NCI-H748 (cell line): Measurements from ENCODE around the gene IER5L.

Experiments used
- DNase-seq: peaks from one replicate; lab custom pipeline; 2025; ENCODE audit not compliant: unreplicated experiment; lab: John Stamatoyannopoulos, UW

IER5L gene

GRCh38 chr9:129182122-129182521 lies 4.1 kb upstream of the IER5L start:
- DNase-seq, result no peak

GRCh38 chr9:129181246-129181645 lies 3.2 kb upstream of the IER5L start:
- no peak for DNase-seq

- DNase-seq, result peak; percentile 48
Measured at GRCh38 chr9:129178568-129179382, 714 bp upstream of the IER5L start.

- DNase-seq, result peak; percentile 72
Measured at GRCh38 chr9:129177443-129177790, 644 bp downstream of the IER5L start.

GRCh38 chr9:129176701-129177442 lies 1.2 kb downstream of the IER5L start:
- peak; percentile 72 for DNase-seq

GRCh38 chr9:129175825-129176633 lies 2.0 kb downstream of the IER5L start:
- peak; percentile 89 for DNase-seq

- no peak for DNase-seq
Measured at GRCh38 chr9:129175515-129175824, 2.6 kb downstream of the IER5L start.

- DNase-seq, result peak; percentile 71
Measured at GRCh38 chr9:129174724-129175514, 3.1 kb downstream of the IER5L start.

GRCh38 chr9:129174102-129174723 lies 3.8 kb downstream of the IER5L start:
- DNase-seq, result peak; percentile 91

GRCh38 chr9:129173296-129174101 lies 4.6 kb downstream of the IER5L start:
- DNase-seq, result no peak

GRCh38 chr9:129172816-129173215 lies 5.2 kb downstream of the IER5L start:
- no peak for DNase-seq

GRCh38 chr9:129171993-129172751 lies 5.9 kb downstream of the IER5L start:
- no peak for DNase-seq

GRCh38 chr9:129170229-129170628 lies 7.8 kb downstream of the IER5L start:
- no peak for DNase-seq

GRCh38 chr9:129166623-129167557 lies 11.2 kb downstream of the IER5L start:
- peak; percentile 81 for DNase-seq

GRCh38 chr9:129165198-129165597 lies 12.9 kb downstream of the IER5L start:
- DNase-seq, result no peak

- no peak for DNase-seq
Measured at GRCh38 chr9:129164246-129164930, 13.7 kb downstream of the IER5L start.

- DNase-seq, result no peak
Measured at GRCh38 chr9:129163753-129164152, 14.3 kb downstream of the IER5L start.
